Caco-2 (cell line): ENCODE results near the gene ZNF787. TPM values are rescaled to one million over a fixed set of nuclear protein-coding genes. Genes with fewer than 3 reads are reported as not detected.
A peak's percentile ranks its signal among the peaks of the same experiment; 100 is the strongest.

Experiments
- BruUV-seq: library from RNA; stranded (reverse); fragments of 400-500 nt; replicated peaks from 2 replicates; lab custom pipeline; 2021; lab: Mats Ljungman, UMichigan
- CTCF ChIA-PET: fragments of 300-600 bp; sonication (Branson Sonifier 250); formaldehyde crosslinking; loops from one replicate; lab custom pipeline; 2022; ENCODE audit warnings: antibody characterized with exemption; lab: Charles Lee
- POLR2A ChIA-PET: fragments of 300-600 bp; sonication (Branson Sonifier 250); formaldehyde crosslinking; loops from one replicate; lab custom pipeline; 2022; ENCODE audit warnings: antibody characterized with exemption; lab: Charles Lee
- DNase-seq, 2 experiments: peaks; one replicate each; pipeline versions ENCODE4 v3.0.0 to v3.0.0-alpha.2; 2020 to 2022
- H3K27me3 ChIP-seq: replicated peaks from 2 replicates; pipeline ENCODE4 v1.6.0; 2011; ENCODE audit warnings: low read length; ENCODE audit not compliant: control insufficient read depth, insufficient read depth
- H3K36me3 ChIP-seq: 2 replicates; pipeline ENCODE4 v1.5.1; 2011; ENCODE audit warnings: low read length; ENCODE audit not compliant: control insufficient read depth, insufficient read depth
- H3K4me1 ChIP-seq: fragments of 250-450 bp; sonication (Bioruptor Pico); 2 replicates; pipeline ENCODE4 v1.5.1; 2020; ENCODE audit warnings: mild to moderate bottlenecking
- H3K4me3 ChIP-seq: 2 replicates; pipeline ENCODE4 v1.5.1; 2011; ENCODE audit warnings: low read depth, mild to moderate bottlenecking, control low read depth, low read length
- H3K9me3 ChIP-seq: fragments of 250-450 bp; sonication (Bioruptor Pico); 2 replicates; pipeline ENCODE4 v1.5.1; 2020; ENCODE audit warnings: mild to moderate bottlenecking, moderate library complexity
- H3K27ac Mint-ChIP-seq: one replicate; pipeline ENCODE4 v1.8.0; 2022; ENCODE audit warnings: mixed read lengths; ENCODE audit not compliant: unreplicated experiment
- H3K27me3 Mint-ChIP-seq: one replicate; pipeline ENCODE4 v1.8.0; 2022; ENCODE audit warnings: mixed read lengths; ENCODE audit not compliant: insufficient read depth, unreplicated experiment
- H3K36me3 Mint-ChIP-seq: one replicate; pipeline ENCODE4 v1.8.0; 2022; ENCODE audit warnings: mild to moderate bottlenecking, mixed read lengths; ENCODE audit not compliant: insufficient read depth, unreplicated experiment
- H3K4me1 Mint-ChIP-seq: one replicate; pipeline ENCODE4 v1.8.0; 2022; ENCODE audit warnings: low read depth, mixed read lengths; ENCODE audit not compliant: unreplicated experiment
- H3K4me3 Mint-ChIP-seq: one replicate; pipeline ENCODE4 v1.8.0; 2022; ENCODE audit warnings: mild to moderate bottlenecking, moderate library complexity, mixed read lengths; ENCODE audit not compliant: unreplicated experiment
- H3K9me3 Mint-ChIP-seq: one replicate; pipeline ENCODE4 v1.8.0; 2022; ENCODE audit warnings: mixed read lengths; ENCODE audit not compliant: unreplicated experiment
- intact Hi-C: fragments of 100-400 bp; cut with micrococcal nuclease; formaldehyde crosslinking; loops from one replicate; pipeline ENCODE4 v1.10.0; 2022; ENCODE audit not compliant: unreplicated experiment
- total RNA-seq: library from RNA; stranded (reverse); gene quantifications from 2 replicates; pipeline ENCODE4 v1.2.3, GENCODE V29; 2022
- TF ChIP-seq, protein P1 (sequence below), 2 experiments: fragments of 200-600 bp in 1 of 2; IDR thresholded peaks; 1 replicate in 1 of 2; 2 replicates in 1 of 2; pipeline versions ENCODE4 v1.5.1 to v1.8.0; 2011 to 2022; ENCODE audit warnings: antibody characterized with exemption in 1 of 2, control low read depth in 1 of 2, inconsistent platforms in 1 of 2, low read depth in 1 of 2, low read length in 1 of 2, mild to moderate bottlenecking in 1 of 2, moderate library complexity in 1 of 2; ENCODE audit not compliant: insufficient read depth in 1 of 2, severe bottlenecking in 1 of 2, unreplicated experiment in 1 of 2

ZNF787 gene
- total RNA-seq, 1 experiment from 2014 or later, result 60.0 TPM

DNA sequence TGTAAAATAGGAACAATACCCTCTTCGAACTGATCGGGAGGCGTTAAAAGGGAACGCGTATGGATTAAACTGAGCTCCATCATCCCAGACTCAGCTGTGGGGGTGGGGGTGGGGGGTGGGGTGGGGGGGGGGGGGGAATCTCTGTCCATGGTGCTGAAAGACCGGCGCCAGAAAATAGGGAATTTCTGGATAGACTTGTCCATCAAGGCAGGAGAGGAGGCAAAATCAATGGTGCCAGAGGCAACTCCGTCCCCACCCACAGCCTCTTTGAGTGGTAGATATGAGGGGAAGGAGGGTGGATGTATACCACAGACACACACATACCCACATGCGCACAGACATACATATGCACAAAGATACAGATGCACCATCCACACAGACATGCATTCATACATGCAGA is 37.4 kb downstream of the ZNF787 start:
- Histone ChIP-seq H3K27me3 (no peaks in the 10 kb centered on the region), H3K4me3 (no peak overlapping the region), H3K36me3 (peaks cover 4% of the 10 kb centered on the region; the same call in 1 of the 2 replicates), H3K9me3 (no peaks in the 10 kb centered on the region), H3K4me1 (no peaks in the 10 kb centered on the region)
- Mint-ChIP-seq H3K36me3 (peaks cover 42% of the 10 kb centered on the region), H3K27me3 (no peaks in the 10 kb centered on the region), H3K4me1 (peaks cover 8% of the 10 kb centered on the region), H3K9me3 (no peaks in the 10 kb centered on the region), H3K27ac (no peak overlapping the region), H3K4me3 (no peak overlapping the region)
- BruUV-seq, result no TSS peak
- DNase-seq, result no peak
- POLR2A ChIA-PET, result no interaction called here
- TF ChIP-seq, protein P1, sequence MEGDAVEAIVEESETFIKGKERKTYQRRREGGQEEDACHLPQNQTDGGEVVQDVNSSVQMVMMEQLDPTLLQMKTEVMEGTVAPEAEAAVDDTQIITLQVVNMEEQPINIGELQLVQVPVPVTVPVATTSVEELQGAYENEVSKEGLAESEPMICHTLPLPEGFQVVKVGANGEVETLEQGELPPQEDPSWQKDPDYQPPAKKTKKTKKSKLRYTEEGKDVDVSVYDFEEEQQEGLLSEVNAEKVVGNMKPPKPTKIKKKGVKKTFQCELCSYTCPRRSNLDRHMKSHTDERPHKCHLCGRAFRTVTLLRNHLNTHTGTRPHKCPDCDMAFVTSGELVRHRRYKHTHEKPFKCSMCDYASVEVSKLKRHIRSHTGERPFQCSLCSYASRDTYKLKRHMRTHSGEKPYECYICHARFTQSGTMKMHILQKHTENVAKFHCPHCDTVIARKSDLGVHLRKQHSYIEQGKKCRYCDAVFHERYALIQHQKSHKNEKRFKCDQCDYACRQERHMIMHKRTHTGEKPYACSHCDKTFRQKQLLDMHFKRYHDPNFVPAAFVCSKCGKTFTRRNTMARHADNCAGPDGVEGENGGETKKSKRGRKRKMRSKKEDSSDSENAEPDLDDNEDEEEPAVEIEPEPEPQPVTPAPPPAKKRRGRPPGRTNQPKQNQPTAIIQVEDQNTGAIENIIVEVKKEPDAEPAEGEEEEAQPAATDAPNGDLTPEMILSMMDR (IDR thresholded peaks at IDR 0.05; ENCODE audit: insufficient read depth in 1 of 2, low read depth in 1 of 2, low read length in 1 of 2, severe bottlenecking in 1 of 2, unreplicated experiment in 1 of 2), result no peak
- CTCF ChIA-PET, result no interaction called here
- intact Hi-C loops, result no loop called here

DNA sequence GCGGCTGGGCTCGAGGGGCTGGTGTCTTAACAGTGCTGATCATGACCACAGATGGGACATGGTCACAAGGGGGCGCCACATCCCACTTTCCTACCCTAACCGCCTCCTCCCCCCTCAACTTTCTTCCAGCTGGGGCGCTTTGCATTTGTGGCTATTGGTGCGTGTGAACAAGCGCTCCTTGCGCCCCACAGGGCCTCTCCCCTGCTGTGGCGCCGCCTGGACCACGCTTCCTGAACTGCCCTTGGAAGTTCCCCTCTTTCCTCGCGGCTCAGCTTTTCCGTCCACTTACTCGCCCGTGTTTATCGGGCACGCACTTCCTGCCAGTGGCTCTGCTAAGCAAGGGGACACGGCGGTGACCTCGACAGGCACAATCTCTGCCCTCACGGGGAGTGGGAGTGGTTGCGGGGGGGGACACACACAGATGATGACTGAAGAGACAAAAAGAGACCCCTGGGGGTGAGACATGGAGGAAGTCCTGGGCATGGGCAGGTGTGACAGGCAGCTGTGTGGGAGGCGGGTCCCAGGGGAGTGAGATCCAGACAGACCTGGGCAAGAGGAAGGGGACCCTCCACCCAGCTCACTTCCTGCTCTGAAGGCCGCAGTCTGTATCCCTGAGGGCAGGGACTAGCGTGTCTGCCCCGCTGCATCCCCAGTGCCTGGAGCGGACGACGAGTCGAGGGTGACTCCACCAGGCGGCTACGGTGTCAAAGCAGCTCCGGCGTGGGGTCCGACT is 40.3 kb downstream of the ZNF787 start:
- Mint-ChIP-seq H3K4me1 (peaks cover 8% of the 10 kb centered on the region), H3K27ac (peak overlapping the region; percentile 36), H3K27me3 (no peaks in the 10 kb centered on the region), H3K36me3 (peaks cover 31% of the 10 kb centered on the region), H3K9me3 (no peaks in the 10 kb centered on the region), H3K4me3 (no peak overlapping the region)
- no TSS peak for BruUV-seq
- POLR2A ChIA-PET, result no interaction called here
- CTCF ChIA-PET, result interaction anchor here (0.6 to 2.1 kb wide), 4 partner anchors 15 to 253 kb away, joined by 3 to 10 read pairs (median 4); partner anchors contain the start of gene ZNF444
- H3K9me3 ChIP-seq, result no peaks in the 10 kb centered on the region
- no peaks in the 10 kb centered on the region for H3K27me3 ChIP-seq
- intact Hi-C loops, result no loop called here
- TF ChIP-seq, protein P1 (IDR thresholded peaks at IDR 0.05; ENCODE audit: insufficient read depth in 1 of 2, low read depth in 1 of 2, low read length in 1 of 2, severe bottlenecking in 1 of 2, unreplicated experiment in 1 of 2), result peak in 1 of 2 experiments; percentile 29
- peaks cover 3% of the 10 kb centered on the region; the same call in 1 of the 2 replicates for H3K36me3 ChIP-seq
- DNase-seq, result peak in 1 of 2 experiments; percentile 55
- no peaks in the 10 kb centered on the region for H3K4me1 ChIP-seq
- H3K4me3 ChIP-seq, result no peak overlapping the region

GRCh38 chr19:56079609-56080008 is 41.5 kb downstream of the ZNF787 start:
- Histone ChIP-seq H3K4me1 (no peaks in the 10 kb centered on the region), H3K36me3 (no peaks in the 10 kb centered on the region), H3K9me3 (no peaks in the 10 kb centered on the region), H3K27me3 (no peaks in the 10 kb centered on the region), H3K4me3 (no peak overlapping the region)
- no peak overlapping the region for H3K27ac Mint-ChIP-seq
- H3K27me3 Mint-ChIP-seq, result no peaks in the 10 kb centered on the region
- H3K4me3 Mint-ChIP-seq, result no peak overlapping the region
- no peak for DNase-seq
- TF ChIP-seq, protein P1 (IDR thresholded peaks at IDR 0.05; ENCODE audit: insufficient read depth in 1 of 2, low read depth in 1 of 2, low read length in 1 of 2, severe bottlenecking in 1 of 2, unreplicated experiment in 1 of 2), result no peak
- peaks cover 8% of the 10 kb centered on the region for H3K4me1 Mint-ChIP-seq
- peaks cover 19% of the 10 kb centered on the region for H3K36me3 Mint-ChIP-seq
- POLR2A ChIA-PET, result no interaction called here
- H3K9me3 Mint-ChIP-seq, result no peaks in the 10 kb centered on the region
- intact Hi-C loops, result loop anchor here (5.0 kb wide), 1 partner anchor 233 kb away; the partner anchor contains the start of gene ZSCAN5A
- BruUV-seq, result no TSS peak
- CTCF ChIA-PET, result interaction anchor here (1.0 kb wide), 1 partner anchor 13 kb away, joined by 4 read pairs; no protein-coding TSS in a partner anchor
